ENCODE measurements around the gene SLC22A5.
A peak's percentile ranks its signal among the peaks of the same experiment; 100 is the strongest.

GRCh38 chr5:132426525-132427138 is 57.1 kb downstream of the SLC22A5 start:
- TF ChIP-seq CTCF (conservative IDR thresholded peaks at IDR 0.05; ENCODE audit: low read length) (peak; percentile 51), EZH2phosphoT487 (IDR thresholded peaks at IDR 0.05; ENCODE audit: borderline replicate concordance) (no peak)
